Astrocyte (in vitro differentiated cells and primary cell): ENCODE measurements around the gene QSOX2. TPM values are rescaled to one million over a fixed set of nuclear protein-coding genes. Genes with fewer than 3 reads are reported as not detected.

Experiments used
- DNase-seq: peaks from one replicate; pipeline ENCODE4 v3.0.0-alpha.2; 2010; ENCODE audit warnings: low read depth
- FAIRE-seq: peaks from 2 replicates; lab custom pipeline; 2011; peaks lifted over from hg19 to GRCh38; lab: Jason Lieb, UNC
- H2AFZ ChIP-seq: 2 replicates; pipeline ENCODE4 v1.6.0; 2012; ENCODE audit warnings: low read depth, low read length, inconsistent platforms
- H3K27ac ChIP-seq: 2 replicates; pipeline ENCODE4 v1.5.1; 2011; ENCODE audit warnings: low read depth, low read length, inconsistent platforms
- H3K27me3 ChIP-seq: 2 replicates; pipeline ENCODE4 v1.6.0; 2011; ENCODE audit warnings: low read length, inconsistent platforms; ENCODE audit not compliant: insufficient read depth
- H3K36me3 ChIP-seq: 2 replicates; pipeline ENCODE4 v1.5.1; 2011; ENCODE audit warnings: low read length, inconsistent platforms; ENCODE audit not compliant: insufficient read depth
- H3K4me1 ChIP-seq: 2 replicates; pipeline ENCODE4 v1.5.1; 2011; ENCODE audit warnings: low read length, inconsistent platforms; ENCODE audit not compliant: insufficient read depth
- H3K4me2 ChIP-seq: 2 replicates; pipeline ENCODE4 v1.6.0; 2012; ENCODE audit warnings: low read length, inconsistent platforms
- H3K4me3 ChIP-seq: 2 replicates; pipeline ENCODE4 v1.5.1; 2011; ENCODE audit warnings: low read depth, mild to moderate bottlenecking, low read length, inconsistent platforms; ENCODE audit not compliant: insufficient read depth
- H3K79me2 ChIP-seq: 2 replicates; pipeline ENCODE4 v1.6.0; 2012; ENCODE audit warnings: mild to moderate bottlenecking, low read length, inconsistent platforms; ENCODE audit not compliant: insufficient read depth
- H3K9ac ChIP-seq: 2 replicates; pipeline ENCODE4 v1.6.0; 2012; ENCODE audit warnings: mild to moderate bottlenecking, low read length, inconsistent platforms
- H3K9me3 ChIP-seq: 2 replicates; pipeline ENCODE4 v1.5.1; 2012; ENCODE audit warnings: low read depth, mild to moderate bottlenecking, low read length, inconsistent platforms; ENCODE audit not compliant: insufficient read depth
- H4K20me1 ChIP-seq: 2 replicates; pipeline ENCODE4 v1.6.0; 2012; ENCODE audit warnings: low read length, inconsistent platforms; ENCODE audit not compliant: insufficient read depth
- H3K27ac Mint-ChIP-seq: one replicate; pipeline ENCODE4 v1.8.0; 2021; ENCODE audit warnings: mild to moderate bottlenecking, mixed read lengths; ENCODE audit not compliant: unreplicated experiment
- H3K27me3 Mint-ChIP-seq: one replicate; pipeline ENCODE4 v1.8.0; 2021; ENCODE audit warnings: low read depth, mixed read lengths; ENCODE audit not compliant: unreplicated experiment
- H3K36me3 Mint-ChIP-seq: one replicate; pipeline ENCODE4 v1.8.0; 2021; ENCODE audit warnings: low read depth, mixed read lengths; ENCODE audit not compliant: unreplicated experiment
- H3K4me1 Mint-ChIP-seq: one replicate; pipeline ENCODE4 v1.8.0; 2021; ENCODE audit warnings: low read depth, mixed read lengths; ENCODE audit not compliant: unreplicated experiment
- H3K4me3 Mint-ChIP-seq: one replicate; pipeline ENCODE4 v1.8.0; 2021; ENCODE audit warnings: mild to moderate bottlenecking, moderate library complexity, mixed read lengths; ENCODE audit not compliant: unreplicated experiment
- H3K9me3 Mint-ChIP-seq: one replicate; pipeline ENCODE4 v1.8.0; 2021; ENCODE audit warnings: mild to moderate bottlenecking, mixed read lengths; ENCODE audit not compliant: unreplicated experiment
- CTCF ChIP-seq: IDR thresholded peaks from 2 replicates; pipeline ENCODE4 v1.5.1; 2011; ENCODE audit warnings: low read depth, mild to moderate bottlenecking, inconsistent platforms, low read length, moderate library complexity; ENCODE audit not compliant: insufficient read depth
- EZH2 ChIP-seq: IDR thresholded peaks from 2 replicates; pipeline ENCODE4 v1.6.1; 2012; ENCODE audit warnings: mild to moderate bottlenecking, low read length, inconsistent platforms; ENCODE audit not compliant: insufficient read depth
- total RNA-seq: library from RNA; stranded (reverse); gene quantifications from 2 replicates; pipeline ENCODE4 v1.2.1, GENCODE V29; 2021

The QSOX2 gene
- total RNA-seq, 1 donor from 2014 or later = 20.4 TPM

- DNase-seq (no peak), FAIRE-seq (no peak)
- Mint-ChIP-seq H3K4me1 (no peaks in the 10 kb centered on the region), H3K9me3 (no peaks in the 10 kb centered on the region), H3K4me3 (no peak overlapping the region), H3K27ac (no peak overlapping the region), H3K27me3 (peaks cover 9% of the 10 kb centered on the region), H3K36me3 (no peaks in the 10 kb centered on the region)
- no peak overlapping the region for H3K9ac ChIP-seq
- H2AFZ ChIP-seq = no peak overlapping the region
- no peaks in the 10 kb centered on the region for H4K20me1 ChIP-seq
- H3K27me3 ChIP-seq = peaks cover 5% of the 10 kb centered on the region
- H3K9me3 ChIP-seq = no peaks in the 10 kb centered on the region
- no peaks in the 10 kb centered on the region for H3K79me2 ChIP-seq
- H3K36me3 ChIP-seq = no peaks in the 10 kb centered on the region
- no peaks in the 10 kb centered on the region for H3K4me1 ChIP-seq
- TF ChIP-seq EZH2 (no peak), CTCF (no peak)
- no peak overlapping the region for H3K4me2 ChIP-seq
- H3K27ac ChIP-seq = no peak overlapping the region
- H3K4me3 ChIP-seq = no peak overlapping the region
These were observed 47.2 kb upstream of the QSOX2 start for GRCh38 chr9:136292591-136293448.

DNA sequence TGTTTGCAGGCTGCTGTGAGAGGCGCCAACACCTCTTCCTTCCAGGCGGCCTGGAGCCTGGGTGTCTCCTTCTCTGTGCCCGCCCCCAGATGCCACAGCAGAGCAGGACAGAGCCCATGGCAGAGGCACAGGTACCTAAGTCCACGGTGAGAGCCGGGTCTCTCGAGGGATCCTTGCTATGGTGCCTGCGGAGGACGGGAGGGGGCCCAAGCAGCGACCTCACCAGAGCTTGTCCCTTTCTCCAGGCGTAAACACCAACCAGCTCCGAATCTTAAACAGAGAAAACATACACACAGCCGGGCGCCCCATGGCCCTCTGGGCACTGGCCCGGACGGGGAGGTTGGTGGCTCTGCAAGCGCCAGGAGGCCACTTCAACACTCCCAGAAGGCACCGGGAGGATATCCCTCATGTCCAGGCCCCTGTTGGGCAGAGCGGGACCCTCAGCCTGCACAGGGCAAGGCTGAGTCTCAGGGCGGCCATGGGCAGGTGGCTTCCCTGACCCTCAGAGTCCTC lies 46.5 kb upstream of the QSOX2 start:
- Histone ChIP-seq H3K36me3 (no peaks in the 10 kb centered on the region), H3K9me3 (no peaks in the 10 kb centered on the region), H3K4me2 (no peak overlapping the region), H3K27me3 (peaks cover 8% of the 10 kb centered on the region), H3K27ac (no peak overlapping the region), H3K79me2 (no peaks in the 10 kb centered on the region), H3K9ac (no peak overlapping the region), H2AFZ (no peak overlapping the region), H4K20me1 (no peaks in the 10 kb centered on the region), H3K4me3 (no peak overlapping the region), H3K4me1 (no peaks in the 10 kb centered on the region)
- TF ChIP-seq EZH2 (no peak), CTCF (no peak)
- Mint-ChIP-seq H3K4me3 (no peak overlapping the region), H3K27me3 (peaks cover 10% of the 10 kb centered on the region), H3K27ac (no peak overlapping the region), H3K36me3 (no peaks in the 10 kb centered on the region), H3K4me1 (no peaks in the 10 kb centered on the region), H3K9me3 (no peaks in the 10 kb centered on the region)
- DNase-seq = no peak
- FAIRE-seq = no peak
